Peyer's patch (tissue), 4 donors: ENCODE results near the gene UBL7.

Experiments used
- CTCF ChIP-seq, 6 experiments: fragments of 450-650 bp in 4 of 6; fragments of 200-600 bp in 2 of 6; sonication (generic) in 1 of 6; IDR thresholded peaks; one replicate each; pipeline ENCODE4 v1.5.1; 2017 to 2019; ENCODE audit warnings: antibody characterized with exemption in 6 of 6, mild to moderate bottlenecking in 3 of 6, moderate library complexity in 1 of 6
- POLR2A ChIP-seq, 2 donors: fragments of 450-650 bp; IDR thresholded peaks; one replicate each; pipeline ENCODE4 v1.5.1; 2017; ENCODE audit warnings: antibody characterized with exemption in 2 of 2, mild to moderate bottlenecking in 2 of 2, moderate library complexity in 2 of 2

- no peak for TF ChIP-seq CTCF (IDR thresholded peaks at IDR 0.05)
- no peak for TF ChIP-seq POLR2A (IDR thresholded peaks at IDR 0.05)
These were observed 49.3 kb downstream of the UBL7 start for GRCh38 chr15:74411686-74412085.
